Measurements from ENCODE around the gene CLEC1B. TPM values are rescaled to one million over a fixed set of nuclear protein-coding genes. Genes with fewer than 3 reads are reported as not detected.
"Not testable (repeated sequence)": the region's sequence is repeated elsewhere in the genome, so short reads cannot be mapped to it uniquely, and the experiment has no call there.

Gene CLEC1B
- total RNA-seq, 1 donor from 2014 or later: not detected

GRCh38 chr12:9977916-9978315, 21.0 kb downstream of the CLEC1B start:
- no peak overlapping the region for H3K27ac ChIP-seq
- no peak overlapping the region for H3K4me3 ChIP-seq
- H3K36me3 ChIP-seq: no peaks in the 10 kb centered on the region
- H3K9me3 ChIP-seq: no peaks in the 10 kb centered on the region
- H3K27me3 ChIP-seq: no peaks in the 10 kb centered on the region
- intact Hi-C loops (cut with DNase I): no loop called here
- DNase-seq (ENCODE audit: extremely low spot score in 2 of 2): no peak
- TF ChIP-seq CTCF (IDR thresholded peaks at IDR 0.05) (no peak), POLR2A (IDR thresholded peaks at IDR 0.05) (no peak), POLR2AphosphoS5 (IDR thresholded peaks at IDR 0.05; ENCODE audit: insufficient read depth in 1 of 2, low read depth in 1 of 2) (no peak)
- no peaks in the 10 kb centered on the region for H3K4me1 ChIP-seq

- H3K4me1 ChIP-seq; H3K9me3 ChIP-seq; H3K36me3 ChIP-seq; H3K27ac ChIP-seq; DNase-seq (ENCODE audit: extremely low spot score in 2 of 2); intact Hi-C loops (cut with DNase I); H3K27me3 ChIP-seq; H3K4me3 ChIP-seq: not testable (repeated sequence)
These were observed 22.3 kb downstream of the CLEC1B start for GRCh38 chr12:9976626-9977025.

GRCh38 chr12:9975614-9976013, 23.3 kb downstream of the CLEC1B start:
- intact Hi-C loops (cut with DNase I): no loop called here
- DNase-seq (ENCODE audit: extremely low spot score in 2 of 2): no peak
- H3K4me1 ChIP-seq: no peaks in the 10 kb centered on the region
- no peaks in the 10 kb centered on the region for H3K9me3 ChIP-seq
- no peaks in the 10 kb centered on the region for H3K27me3 ChIP-seq
- no peak overlapping the region for H3K4me3 ChIP-seq
- H3K36me3 ChIP-seq: no peaks in the 10 kb centered on the region
- no peak for TF ChIP-seq CTCF (IDR thresholded peaks at IDR 0.05)
- no peak for TF ChIP-seq POLR2AphosphoS5 (IDR thresholded peaks at IDR 0.05; ENCODE audit: insufficient read depth in 1 of 2, low read depth in 1 of 2)
- TF ChIP-seq POLR2A (IDR thresholded peaks at IDR 0.05): no peak
- no peak overlapping the region for H3K27ac ChIP-seq

GRCh38 chr12:9974731-9975130, 24.2 kb downstream of the CLEC1B start:
- H3K4me1 ChIP-seq; DNase-seq (ENCODE audit: extremely low spot score in 2 of 2); H3K9me3 ChIP-seq; H3K27ac ChIP-seq; H3K36me3 ChIP-seq; H3K4me3 ChIP-seq; H3K27me3 ChIP-seq; intact Hi-C loops (cut with DNase I): not testable (repeated sequence)

- no peaks in the 10 kb centered on the region for H3K9me3 ChIP-seq
- H3K27me3 ChIP-seq: no peaks in the 10 kb centered on the region
- intact Hi-C loops (cut with DNase I): no loop called here
- no peak for TF ChIP-seq POLR2AphosphoS5 (IDR thresholded peaks at IDR 0.05; ENCODE audit: insufficient read depth in 1 of 2, low read depth in 1 of 2)
- TF ChIP-seq CTCF (IDR thresholded peaks at IDR 0.05): no peak
- no peak for TF ChIP-seq POLR2A (IDR thresholded peaks at IDR 0.05)
- H3K27ac ChIP-seq: no peak overlapping the region
- no peak overlapping the region for H3K4me3 ChIP-seq
- H3K4me1 ChIP-seq: no peaks in the 10 kb centered on the region
- no peak for DNase-seq (ENCODE audit: extremely low spot score in 2 of 2)
- H3K36me3 ChIP-seq: no peaks in the 10 kb centered on the region
These were observed 25.0 kb downstream of the CLEC1B start for GRCh38 chr12:9973949-9974348.

GRCh38 chr12:9971181-9971580, 27.7 kb downstream of the CLEC1B start, which contains the start of gene CLEC12A:
TSS of gene CLEC12A (plus strand) at chr12:9971409. CDS start at chr12:9971597, 188 bp downstream.
- Histone ChIP-seq H3K9me3 (no peaks in the 10 kb centered on the region), H3K36me3 (no peaks in the 10 kb centered on the region), H3K4me3 (no peak within 1 kb of the TSS), H3K27ac (no peak within 1 kb of the TSS), H3K4me1 (no peaks in the 10 kb centered on the region), H3K27me3 (no peaks in the 10 kb centered on the region)
- TF ChIP-seq POLR2AphosphoS5 (IDR thresholded peaks at IDR 0.05; ENCODE audit: insufficient read depth in 1 of 2, low read depth in 1 of 2) (no peak), POLR2A (IDR thresholded peaks at IDR 0.05) (no peak), CTCF (IDR thresholded peaks at IDR 0.05) (no peak)
- DNase-seq (ENCODE audit: extremely low spot score in 2 of 2): no peak
- intact Hi-C loops (cut with DNase I): no loop called here
